ENCODE data around the gene TAF4B. TPM values are rescaled to one million over a fixed set of nuclear protein-coding genes. Genes with fewer than 3 reads are reported as not detected.

Gene TAF4B
- total RNA-seq, 4 donors from 2014 or later, result 5.1 to 9.2 (median 6.7) TPM

DNA sequence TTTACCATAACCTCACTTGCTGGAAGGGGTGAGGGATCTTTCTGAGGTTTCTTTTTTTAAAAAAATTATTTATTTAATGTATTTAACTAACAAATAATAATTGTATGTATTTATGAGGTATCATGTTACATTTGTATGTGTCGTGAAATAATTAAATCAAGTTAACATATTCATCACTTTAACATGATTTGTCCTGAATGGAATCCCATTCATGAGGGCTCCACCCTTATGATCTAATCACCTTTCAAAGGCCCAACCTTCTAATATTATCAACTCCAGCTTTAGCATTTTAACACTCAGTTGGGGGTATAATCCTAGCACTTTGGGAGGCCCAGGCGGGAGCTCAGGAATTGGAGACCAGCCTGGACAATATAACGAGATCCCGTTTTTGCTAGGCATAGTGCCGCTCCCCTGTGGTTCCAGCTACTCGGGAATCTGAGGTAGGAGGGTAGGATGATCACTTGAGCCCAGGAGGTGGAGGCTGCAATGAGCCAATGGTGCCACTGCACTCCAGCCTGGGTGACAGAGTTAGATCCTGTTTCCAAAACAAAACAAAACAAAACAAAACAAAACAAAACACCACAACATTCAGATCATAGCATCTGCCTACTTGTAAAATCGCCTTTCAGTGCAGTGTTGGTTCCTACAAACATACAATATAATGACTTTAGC is 1.1 kb upstream of the TAF4B start:
- in situ Hi-C loops (cut with MboI; ENCODE audit: low sequenced_read_pairs in 4 of 4) (no loop called here), intact Hi-C loops (cut with DNase I; ENCODE audit: low total_unique reads) (no loop called here)
- TF ChIP-seq, protein P1, sequence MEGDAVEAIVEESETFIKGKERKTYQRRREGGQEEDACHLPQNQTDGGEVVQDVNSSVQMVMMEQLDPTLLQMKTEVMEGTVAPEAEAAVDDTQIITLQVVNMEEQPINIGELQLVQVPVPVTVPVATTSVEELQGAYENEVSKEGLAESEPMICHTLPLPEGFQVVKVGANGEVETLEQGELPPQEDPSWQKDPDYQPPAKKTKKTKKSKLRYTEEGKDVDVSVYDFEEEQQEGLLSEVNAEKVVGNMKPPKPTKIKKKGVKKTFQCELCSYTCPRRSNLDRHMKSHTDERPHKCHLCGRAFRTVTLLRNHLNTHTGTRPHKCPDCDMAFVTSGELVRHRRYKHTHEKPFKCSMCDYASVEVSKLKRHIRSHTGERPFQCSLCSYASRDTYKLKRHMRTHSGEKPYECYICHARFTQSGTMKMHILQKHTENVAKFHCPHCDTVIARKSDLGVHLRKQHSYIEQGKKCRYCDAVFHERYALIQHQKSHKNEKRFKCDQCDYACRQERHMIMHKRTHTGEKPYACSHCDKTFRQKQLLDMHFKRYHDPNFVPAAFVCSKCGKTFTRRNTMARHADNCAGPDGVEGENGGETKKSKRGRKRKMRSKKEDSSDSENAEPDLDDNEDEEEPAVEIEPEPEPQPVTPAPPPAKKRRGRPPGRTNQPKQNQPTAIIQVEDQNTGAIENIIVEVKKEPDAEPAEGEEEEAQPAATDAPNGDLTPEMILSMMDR (IDR thresholded peaks at IDR 0.05 in 4 of 5, conservative IDR thresholded peaks at IDR 0.05 in 1 of 5), result no peak
- no peak for TF ChIP-seq POLR2A (IDR thresholded peaks at IDR 0.05)
- ATAC-seq (no peak), DNase-seq (no peak)
- H3K4me3 ChIP-seq, result peak overlapping the region in 3 of 4 donors; percentile 69 to 92 (median 91)
- peak overlapping the region; percentile 81 to 93 (median 90) for H3K27ac ChIP-seq
- H3K36me3 ChIP-seq, result no peaks in the 10 kb centered on the region
- H3K4me1 ChIP-seq, result peaks cover 9 to 18% of the 10 kb centered on the region in 2 donors
- H3K27me3 ChIP-seq, result no peaks in the 10 kb centered on the region
- H3K9me3 ChIP-seq, result no peaks in the 10 kb centered on the region

DNA sequence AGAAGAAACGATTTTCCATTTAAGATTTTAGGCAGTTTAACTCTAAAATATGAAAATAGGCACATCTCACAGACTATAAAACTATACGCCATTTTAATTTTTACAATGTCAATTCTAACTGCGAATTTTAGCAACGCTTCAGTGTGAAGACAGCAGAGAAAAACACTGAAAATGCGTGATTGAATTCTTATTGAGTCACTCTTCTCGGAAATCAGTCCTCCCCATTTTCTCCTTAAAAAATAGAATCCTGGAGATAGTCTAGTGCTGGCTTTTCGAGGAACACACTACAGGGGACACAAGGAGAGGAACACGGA is 373 bp upstream of the TAF4B start:
- Histone ChIP-seq H3K36me3 (no peaks in the 10 kb centered on the region), H3K4me1 (peaks cover 9 to 18% of the 10 kb centered on the region in 2 donors), H3K27ac (peak overlapping the region; percentile 81 to 93 (median 90)), H3K9me3 (no peaks in the 10 kb centered on the region), H3K27me3 (no peaks in the 10 kb centered on the region), H3K4me3 (peak overlapping the region; percentile 69 to 92 (median 90))
- DNase-seq (no peak), ATAC-seq (no peak)
- intact Hi-C loops (cut with DNase I; ENCODE audit: low total_unique reads) (loop anchor here (2.0 kb wide), 1 partner anchor 135 kb away; the partner anchor contains the start of gene SS18), in situ Hi-C loops (cut with MboI; ENCODE audit: low sequenced_read_pairs in 4 of 4) (no loop called here)
- TF ChIP-seq, protein P1 (IDR thresholded peaks at IDR 0.05 in 4 of 5, conservative IDR thresholded peaks at IDR 0.05 in 1 of 5), result no peak
- no peak for TF ChIP-seq POLR2A (IDR thresholded peaks at IDR 0.05)

- Histone ChIP-seq H3K4me1 (peaks cover 9 to 18% of the 10 kb centered on the region in 2 donors), H3K27me3 (no peaks in the 10 kb centered on the region), H3K36me3 (no peaks in the 10 kb centered on the region), H3K4me3 (peak overlapping the region; percentile 69 to 92 (median 90)), H3K27ac (peak overlapping the region; percentile 81 to 93 (median 90)), H3K9me3 (no peaks in the 10 kb centered on the region)
- intact Hi-C loops (cut with DNase I; ENCODE audit: low total_unique reads) (loop anchor here (2.0 kb wide), 1 partner anchor 136 kb away; the partner anchor contains the start of gene SS18), in situ Hi-C loops (cut with MboI; ENCODE audit: low sequenced_read_pairs in 4 of 4) (no loop called here)
- TF ChIP-seq, protein P1 (IDR thresholded peaks at IDR 0.05 in 4 of 5, conservative IDR thresholded peaks at IDR 0.05 in 1 of 5), result no peak
- DNase-seq (no peak), ATAC-seq (peak; percentile 7 to 11)
These were observed 916 bp downstream of the TAF4B start for GRCh38 chr18:26227051-26227670.

DNA sequence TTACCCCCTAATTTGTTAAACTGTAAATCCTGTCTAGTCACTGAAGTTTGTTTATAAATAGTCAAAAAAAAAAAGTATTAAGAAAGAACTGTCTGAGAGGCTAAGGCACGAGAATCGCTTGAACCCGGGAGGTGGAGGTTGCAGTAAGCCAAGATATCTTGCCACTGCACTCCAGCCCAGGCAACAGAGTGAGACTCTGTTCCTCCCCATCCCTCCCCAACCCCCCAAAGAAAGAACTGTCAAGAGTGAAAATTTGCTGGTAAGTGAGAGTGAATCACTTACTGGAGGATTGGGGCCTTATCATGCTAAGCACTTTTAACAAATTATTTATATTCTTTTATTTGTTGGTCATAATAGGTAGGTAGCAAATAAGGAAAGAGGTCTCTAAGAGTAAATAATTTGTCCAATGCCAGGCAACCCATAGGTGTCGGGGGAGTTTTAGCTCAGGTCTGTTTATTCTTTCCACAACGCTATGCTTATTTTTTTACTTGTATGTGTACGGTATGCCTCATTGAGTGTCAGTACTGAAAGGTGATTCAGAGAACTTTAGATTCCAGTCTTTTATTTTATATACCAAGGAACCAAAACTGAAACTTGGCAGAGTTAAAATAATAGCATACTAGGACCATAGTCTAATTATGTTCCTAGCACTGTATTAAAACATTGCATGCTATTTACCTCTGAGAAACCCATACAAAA is 2.5 kb downstream of the TAF4B start:
- Histone ChIP-seq H3K4me3 (no peak overlapping the region), H3K27ac (no peak overlapping the region), H3K27me3 (no peaks in the 10 kb centered on the region), H3K9me3 (no peaks in the 10 kb centered on the region), H3K36me3 (no peaks in the 10 kb centered on the region), H3K4me1 (peaks cover 9 to 18% of the 10 kb centered on the region in 2 donors)
- intact Hi-C loops (cut with DNase I; ENCODE audit: low total_unique reads), result no loop called here
- DNase-seq (no peak), ATAC-seq (no peak)
- in situ Hi-C loops (cut with MboI; ENCODE audit: low sequenced_read_pairs in 4 of 4), result no loop called here
- no peak for TF ChIP-seq POLR2A (IDR thresholded peaks at IDR 0.05)
- TF ChIP-seq, protein P1 (IDR thresholded peaks at IDR 0.05 in 4 of 5, conservative IDR thresholded peaks at IDR 0.05 in 1 of 5), result no peak

All from gastrocnemius medialis (tissue), 4 donors.